Smooth muscle cell of bladder (primary cell): ENCODE measurements around the gene JPT1. TPM values are rescaled to one million over a fixed set of nuclear protein-coding genes. Genes with fewer than 3 reads are reported as not detected.

ENCODE experiments used
- total RNA-seq: library from RNA; depleted of rRNA; stranded (reverse); fragments of >200 nt; gene quantifications from 2 replicates; pipeline ENCODE4 v1.2.3, GENCODE V29; 2014

JPT1 gene
- total RNA-seq: 40.0 and 49.9 TPM in 2 replicates

DNA sequence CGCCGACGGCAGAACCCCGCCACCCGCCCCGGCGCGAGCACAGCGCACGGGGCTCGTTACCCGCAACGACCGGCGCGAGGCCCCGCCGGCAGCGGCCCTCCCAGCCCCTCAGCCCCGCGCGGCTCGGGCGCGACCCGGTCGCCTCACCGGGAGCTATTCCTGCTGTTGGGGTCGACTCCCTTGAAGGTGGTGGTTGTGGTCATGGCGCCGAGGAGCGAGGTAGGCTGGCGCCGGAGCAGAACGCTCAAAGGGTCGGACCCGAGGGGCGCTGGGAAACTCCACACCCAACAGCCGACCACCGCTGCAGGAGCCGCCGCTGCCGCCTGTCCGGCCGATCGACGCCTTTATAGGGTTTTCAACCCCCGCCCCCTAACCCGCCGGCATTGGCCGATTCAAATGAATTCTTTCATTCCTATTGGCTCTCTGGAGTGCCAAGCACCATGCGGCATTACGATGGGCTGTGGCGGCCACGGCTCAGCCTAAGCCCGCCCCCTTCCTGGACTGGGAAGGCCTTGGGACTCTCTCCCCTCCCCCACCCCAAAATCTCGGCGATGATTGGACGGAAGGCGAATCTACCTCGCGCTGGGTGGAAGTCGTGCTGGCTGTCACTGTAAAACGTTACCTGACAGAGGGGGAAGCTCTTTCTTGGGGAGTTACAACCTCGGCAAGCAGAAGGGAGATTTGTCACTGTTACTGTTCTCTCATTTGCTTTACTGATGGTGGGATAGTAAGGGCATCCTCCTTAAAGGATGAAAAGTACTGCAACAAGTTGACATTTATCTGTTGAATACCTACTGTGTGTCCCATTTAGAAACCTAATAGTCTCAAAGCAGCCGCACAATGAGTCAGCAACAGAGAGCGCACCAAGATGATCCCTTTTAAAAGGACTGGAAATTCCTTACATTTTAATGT lies at the start of gene JPT1:
Gene JPT1, minus strand, starts transcription at position 318 of the 912 bp plus-strand sequence. Its CDS starts 115 bp downstream, at position 203.

GRCh38 chr17:75182569-75183436 lies 28.5 kb upstream of the JPT1 start, which contains the start of gene SUMO2:
Gene SUMO2, minus strand, starts transcription at chr17:75182959. Its CDS starts 125 bp downstream, at chr17:75182834.

DNA sequence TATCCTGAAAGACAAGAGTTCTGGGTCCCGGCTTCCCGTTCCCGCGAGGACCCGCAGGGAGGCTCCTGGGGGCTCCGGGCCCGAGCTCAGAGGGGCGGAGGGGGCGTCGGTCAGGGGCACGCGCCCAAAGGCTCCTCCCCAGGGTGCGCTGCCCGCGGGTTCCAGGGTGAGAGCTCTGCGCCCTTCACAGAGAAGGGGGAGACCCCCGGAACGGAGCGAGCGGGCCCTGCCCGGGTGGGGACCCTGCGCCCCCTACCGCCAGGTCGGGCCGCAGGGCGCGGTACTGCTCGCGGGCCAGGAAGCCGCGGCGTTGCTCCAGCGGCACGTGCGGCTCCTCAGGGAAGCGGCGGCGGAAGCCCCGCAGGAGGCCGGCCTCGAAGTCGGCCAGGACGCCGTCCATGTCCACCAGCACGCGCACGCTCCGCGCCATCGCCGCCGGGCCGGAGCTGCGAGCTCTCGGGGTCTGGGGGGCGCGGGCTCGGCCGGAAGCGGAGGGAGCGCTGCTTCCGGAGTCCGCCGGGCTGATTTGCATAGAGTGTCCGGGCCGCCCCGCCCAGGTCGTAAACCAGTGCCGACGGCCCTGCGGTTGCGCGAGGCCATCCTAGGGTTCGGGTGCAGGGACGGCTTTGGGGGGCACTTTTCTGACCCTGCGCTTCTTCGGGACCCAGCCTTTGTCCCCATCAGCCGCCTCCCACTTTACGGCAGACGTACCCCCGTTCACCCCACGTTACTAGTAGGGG lies 22.9 kb downstream of the JPT1 start, which contains the start of gene NT5C:
Gene NT5C, minus strand, starts transcription at position 465 of the 740 bp plus-strand sequence. Its CDS starts 35 bp downstream, at position 430.

GRCh38 chr17:75109407-75110233 lies 44.7 kb downstream of the JPT1 start, which contains the start of gene ARMC7:
Gene ARMC7, plus strand, starts transcription at chr17:75109969. Its CDS starts 320 bp downstream, at chr17:75110289.

DNA sequence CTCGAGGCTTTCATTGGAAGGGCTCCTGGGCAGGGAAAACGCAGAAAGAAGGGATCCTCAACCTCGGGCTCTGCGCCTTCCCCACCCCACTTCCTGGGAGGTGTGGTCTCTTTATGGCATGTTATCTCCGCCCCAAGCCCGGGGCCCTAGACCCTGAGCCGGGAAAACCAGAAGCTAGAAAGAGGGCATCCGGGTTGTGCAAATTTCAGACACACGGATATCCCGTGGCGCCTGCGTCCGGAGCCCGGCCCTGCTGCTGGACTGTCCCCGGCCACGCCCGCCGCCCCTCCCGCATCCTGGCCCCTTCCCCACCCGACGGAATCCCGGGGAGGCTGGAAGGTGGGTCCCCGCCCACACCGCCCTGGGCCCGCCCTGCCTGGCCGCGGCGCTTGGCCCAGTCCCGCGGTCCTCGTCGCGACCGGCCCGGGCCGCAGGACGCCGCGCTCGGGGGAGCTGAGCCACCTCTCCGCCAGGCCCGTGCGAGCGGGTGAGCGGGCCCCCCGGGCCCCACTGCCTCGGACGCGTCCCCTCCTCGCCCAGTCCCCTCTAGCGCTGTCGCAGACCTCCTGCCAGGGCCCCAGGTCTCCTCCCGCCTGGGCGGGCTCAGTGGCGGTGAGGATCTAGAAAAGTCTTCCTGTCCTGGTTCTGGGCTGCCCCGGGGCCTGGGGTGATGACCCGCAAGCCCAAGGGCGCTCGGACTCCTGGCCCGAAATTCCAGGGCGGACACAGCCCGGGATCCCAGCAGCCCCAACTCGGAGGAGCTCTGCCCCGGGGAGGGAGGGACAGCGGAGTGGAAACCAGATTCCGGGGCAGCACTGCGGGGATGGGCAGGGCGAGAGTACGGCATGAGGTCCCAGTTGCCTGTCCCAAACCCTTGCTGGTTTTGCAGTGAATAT lies 66.5 kb downstream of the JPT1 start, which contains the start of gene SLC16A5:
Gene SLC16A5, plus strand, starts transcription at position 397 of the 896 bp plus-strand sequence. CDS start 5,683 bp downstream, outside the sequence.

Other genes with a start within 250 kb of the JPT1 start
- gene USH1G, start 231.3 kb downstream of the JPT1 start, total RNA-seq: under 0.01 TPM in 1 of 2 replicates, not detected in the other
- gene OTOP2, start 230.2 kb downstream of the JPT1 start, total RNA-seq: not detected in 2 replicates
- gene OTOP3, start 218.6 kb downstream of the JPT1 start, total RNA-seq: not detected in 2 replicates
- 0.28 TPM in 2 replicates for gene HID1, start 181.8 kb downstream of the JPT1 start, total RNA-seq
- gene CDR2L, start 166.9 kb downstream of the JPT1 start, total RNA-seq: 7.4 and 10.9 TPM in 2 replicates
- 31.2 and 32.7 TPM in 2 replicates for gene MRPL58, start 141.8 kb downstream of the JPT1 start, total RNA-seq
- gene ATP5PD, start 107.5 kb downstream of the JPT1 start, total RNA-seq: 365 and 394 TPM in 2 replicates
- 9.8 and 16.1 TPM in 2 replicates for gene KCTD2, start 107.3 kb downstream of the JPT1 start, total RNA-seq
- 6.1 and 11.0 TPM in 2 replicates for gene SLC16A5, start 66.6 kb downstream of the JPT1 start, total RNA-seq
- gene ARMC7, start 44.5 kb downstream of the JPT1 start, total RNA-seq: 2.1 and 2.2 TPM in 2 replicates
- gene NT5C, start 22.8 kb downstream of the JPT1 start, total RNA-seq: 19.6 and 51.6 TPM in 2 replicates
- gene SUMO2, start 28.4 kb upstream of the JPT1 start, total RNA-seq: 102 and 140 TPM in 2 replicates
- gene NUP85, start 51.2 kb upstream of the JPT1 start, total RNA-seq: 18.9 and 23.6 TPM in 2 replicates
- 9.0 and 10.6 TPM in 2 replicates for gene GGA3, start 107.1 kb upstream of the JPT1 start, total RNA-seq
- gene MRPS7, start 107.4 kb upstream of the JPT1 start, total RNA-seq: 59.7 and 64.0 TPM in 2 replicates
- gene MIF4GD, start 116.7 kb upstream of the JPT1 start, total RNA-seq: 3.8 and 5.3 TPM in 2 replicates
- 4.4 and 4.7 TPM in 2 replicates for gene SLC25A19, start 134.9 kb upstream of the JPT1 start, total RNA-seq